ENCODE results near the gene ETS1.

DNA sequence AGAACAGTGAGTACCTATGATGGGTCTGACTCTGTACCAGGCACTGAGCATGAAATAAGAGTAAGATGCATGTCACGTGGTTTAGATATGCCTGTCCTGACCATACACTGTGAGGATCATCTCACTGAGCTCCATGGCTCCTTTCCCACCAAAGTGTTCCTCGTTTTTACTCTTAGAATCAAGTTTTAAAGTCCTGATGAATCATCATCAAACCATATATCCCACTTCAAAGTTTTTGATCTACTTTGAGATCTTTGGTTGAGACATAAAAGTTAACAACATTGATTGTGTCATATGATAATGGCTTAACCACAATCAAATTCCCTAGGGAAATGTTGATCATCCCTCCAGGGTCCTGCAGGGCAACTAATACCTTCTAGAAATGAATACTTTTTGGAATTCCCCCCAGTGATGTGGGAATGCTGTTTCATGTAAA is 12.8 kb downstream of the ETS1 start:
- TF ChIP-seq, protein P1, sequence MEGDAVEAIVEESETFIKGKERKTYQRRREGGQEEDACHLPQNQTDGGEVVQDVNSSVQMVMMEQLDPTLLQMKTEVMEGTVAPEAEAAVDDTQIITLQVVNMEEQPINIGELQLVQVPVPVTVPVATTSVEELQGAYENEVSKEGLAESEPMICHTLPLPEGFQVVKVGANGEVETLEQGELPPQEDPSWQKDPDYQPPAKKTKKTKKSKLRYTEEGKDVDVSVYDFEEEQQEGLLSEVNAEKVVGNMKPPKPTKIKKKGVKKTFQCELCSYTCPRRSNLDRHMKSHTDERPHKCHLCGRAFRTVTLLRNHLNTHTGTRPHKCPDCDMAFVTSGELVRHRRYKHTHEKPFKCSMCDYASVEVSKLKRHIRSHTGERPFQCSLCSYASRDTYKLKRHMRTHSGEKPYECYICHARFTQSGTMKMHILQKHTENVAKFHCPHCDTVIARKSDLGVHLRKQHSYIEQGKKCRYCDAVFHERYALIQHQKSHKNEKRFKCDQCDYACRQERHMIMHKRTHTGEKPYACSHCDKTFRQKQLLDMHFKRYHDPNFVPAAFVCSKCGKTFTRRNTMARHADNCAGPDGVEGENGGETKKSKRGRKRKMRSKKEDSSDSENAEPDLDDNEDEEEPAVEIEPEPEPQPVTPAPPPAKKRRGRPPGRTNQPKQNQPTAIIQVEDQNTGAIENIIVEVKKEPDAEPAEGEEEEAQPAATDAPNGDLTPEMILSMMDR (IDR thresholded peaks at IDR 0.05) = no peak
- TF ChIP-seq EZH2phosphoT487 (IDR thresholded peaks at IDR 0.05) = no peak
- TF ChIP-seq EZH2 (IDR thresholded peaks at IDR 0.05) = no peak
